ENCODE results near the gene SERPINA10. TPM values are rescaled to one million over a fixed set of nuclear protein-coding genes. Genes with fewer than 3 reads are reported as not detected.

The SERPINA10 gene
- total and polyA plus RNA-seq, 2 of the 13 experiments (the other 11 are each of a cell fraction or from before 2014, with no cell fraction given): 20.1 to 20.2 TPM

DNA sequence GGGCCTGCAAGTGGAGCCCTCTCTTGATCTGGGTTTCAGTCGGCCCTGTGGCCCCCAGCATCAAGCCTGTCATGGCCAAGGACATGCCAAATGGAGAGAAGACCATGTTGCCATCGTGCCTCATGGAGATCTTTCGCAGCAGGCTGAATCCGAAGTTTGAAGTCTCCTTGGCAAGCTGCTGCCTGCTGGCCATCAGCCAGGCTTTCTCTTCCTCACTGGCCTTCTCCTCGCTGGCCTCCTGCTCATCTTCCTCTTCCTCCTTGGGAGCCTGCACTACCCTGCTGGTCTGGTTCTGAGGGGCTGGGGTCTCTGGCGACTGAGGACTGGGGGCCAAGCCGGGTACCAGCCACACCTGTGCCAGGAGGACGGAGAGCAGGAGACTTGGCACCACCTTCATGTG is 2.9 kb downstream of the SERPINA10 start:
- no peak for FAIRE-seq
- in situ Hi-C loops (cut with HindIII; ENCODE audit: extremely low pct_ligation_motif_present, low pct_unique_long_range_greater_than_20kb) (no loop called here), intact Hi-C loops (cut with micrococcal nuclease; ENCODE audit: unreplicated experiment) (loop anchor here (5.0 kb wide), 1 partner anchor 153 kb away; no protein-coding TSS in a partner anchor)
- no peak for DNase-seq (ENCODE audit: low spot score)
- ATAC-seq: no peak
- no peak overlapping the region for H3K9ac ChIP-seq (ENCODE audit: insufficient read depth, low read depth, low read length)
- H3K27me3 ChIP-seq (ENCODE audit: control insufficient read depth in 1 of 2, insufficient read depth in 2 of 2, low read length in 2 of 2): no peaks in the 10 kb centered on the region; a peak in 1 of 5 replicates
- H3K79me2 ChIP-seq (ENCODE audit: insufficient read depth, low read length): peaks cover 27% of the 10 kb centered on the region
- H3K4me2 ChIP-seq (ENCODE audit: low read depth, low read length): peak overlapping the region; percentile 16
- ChIA-PET POLR2A (interaction anchor here (4.9 kb wide), 1 partner anchor 13 kb away, joined by 122 read pairs; no protein-coding TSS in a partner anchor), CTCF (ENCODE audit: low intra/inter-chr PET ratio, low total read pairs) (no interaction called here)
- BruUV-seq (replicated peaks): no TSS peak
- no peaks in the 10 kb centered on the region for H3K9me3 ChIP-seq (ENCODE audit: low read length)
- H3K4me1 ChIP-seq (ENCODE audit: insufficient read depth, low read length): peaks cover 81% of the 10 kb centered on the region
- 93% methylated on average over 6 of the region's 8 CpGs for WGBS (ENCODE audit: low lambda C conversion rate)
- no peaks in the 10 kb centered on the region for H4K20me1 ChIP-seq (ENCODE audit: insufficient read depth, low read length)
- H3K36me3 ChIP-seq (replicated peaks in 1 of 2; ENCODE audit: control insufficient read depth in 1 of 2, insufficient read depth in 2 of 2, low read length in 2 of 2): peaks cover 6 to 7% of the 10 kb centered on the region in 2 experiments; a peak in 4 of 5 replicates
- TF ChIP-seq, protein P1, sequence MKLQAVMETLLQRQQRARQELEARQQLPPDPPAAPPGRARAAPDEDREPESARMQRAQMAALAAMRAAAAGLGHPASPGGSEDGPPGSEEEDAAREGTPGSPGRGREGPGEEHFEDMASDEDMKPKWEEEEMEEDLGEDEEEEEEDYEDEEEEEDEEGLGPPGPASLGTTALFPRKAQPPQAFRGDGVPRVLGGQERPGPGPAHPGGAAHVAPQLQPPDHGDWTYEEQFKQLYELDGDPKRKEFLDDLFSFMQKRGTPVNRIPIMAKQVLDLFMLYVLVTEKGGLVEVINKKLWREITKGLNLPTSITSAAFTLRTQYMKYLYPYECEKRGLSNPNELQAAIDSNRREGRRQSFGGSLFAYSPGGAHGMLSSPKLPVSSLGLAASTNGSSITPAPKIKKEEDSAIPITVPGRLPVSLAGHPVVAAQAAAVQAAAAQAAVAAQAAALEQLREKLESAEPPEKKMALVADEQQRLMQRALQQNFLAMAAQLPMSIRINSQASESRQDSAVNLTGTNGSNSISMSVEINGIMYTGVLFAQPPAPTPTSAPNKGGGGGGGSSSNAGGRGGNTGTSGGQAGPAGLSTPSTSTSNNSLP (IDR thresholded peaks at IDR 0.05; ENCODE audit: low read depth, low read length): no peak
- TF ChIP-seq, protein P2, sequence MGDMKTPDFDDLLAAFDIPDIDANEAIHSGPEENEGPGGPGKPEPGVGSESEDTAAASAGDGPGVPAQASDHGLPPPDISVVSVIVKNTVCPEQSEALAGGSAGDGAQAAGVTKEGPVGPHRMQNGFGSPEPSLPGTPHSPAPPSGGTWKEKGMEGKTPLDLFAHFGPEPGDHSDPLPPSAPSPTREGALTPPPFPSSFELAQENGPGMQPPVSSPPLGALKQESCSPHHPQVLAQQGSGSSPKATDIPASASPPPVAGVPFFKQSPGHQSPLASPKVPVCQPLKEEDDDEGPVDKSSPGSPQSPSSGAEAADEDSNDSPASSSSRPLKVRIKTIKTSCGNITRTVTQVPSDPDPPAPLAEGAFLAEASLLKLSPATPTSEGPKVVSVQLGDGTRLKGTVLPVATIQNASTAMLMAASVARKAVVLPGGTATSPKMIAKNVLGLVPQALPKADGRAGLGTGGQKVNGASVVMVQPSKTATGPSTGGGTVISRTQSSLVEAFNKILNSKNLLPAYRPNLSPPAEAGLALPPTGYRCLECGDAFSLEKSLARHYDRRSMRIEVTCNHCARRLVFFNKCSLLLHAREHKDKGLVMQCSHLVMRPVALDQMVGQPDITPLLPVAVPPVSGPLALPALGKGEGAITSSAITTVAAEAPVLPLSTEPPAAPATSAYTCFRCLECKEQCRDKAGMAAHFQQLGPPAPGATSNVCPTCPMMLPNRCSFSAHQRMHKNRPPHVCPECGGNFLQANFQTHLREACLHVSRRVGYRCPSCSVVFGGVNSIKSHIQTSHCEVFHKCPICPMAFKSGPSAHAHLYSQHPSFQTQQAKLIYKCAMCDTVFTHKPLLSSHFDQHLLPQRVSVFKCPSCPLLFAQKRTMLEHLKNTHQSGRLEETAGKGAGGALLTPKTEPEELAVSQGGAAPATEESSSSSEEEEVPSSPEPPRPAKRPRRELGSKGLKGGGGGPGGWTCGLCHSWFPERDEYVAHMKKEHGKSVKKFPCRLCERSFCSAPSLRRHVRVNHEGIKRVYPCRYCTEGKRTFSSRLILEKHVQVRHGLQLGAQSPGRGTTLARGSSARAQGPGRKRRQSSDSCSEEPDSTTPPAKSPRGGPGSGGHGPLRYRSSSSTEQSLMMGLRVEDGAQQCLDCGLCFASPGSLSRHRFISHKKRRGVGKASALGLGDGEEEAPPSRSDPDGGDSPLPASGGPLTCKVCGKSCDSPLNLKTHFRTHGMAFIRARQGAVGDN (CRISPR knock-in tag; IDR thresholded peaks at IDR 0.05): peak; percentile 33; the same call in 1 of the 2 replicates
- TF ChIP-seq, protein P3, sequence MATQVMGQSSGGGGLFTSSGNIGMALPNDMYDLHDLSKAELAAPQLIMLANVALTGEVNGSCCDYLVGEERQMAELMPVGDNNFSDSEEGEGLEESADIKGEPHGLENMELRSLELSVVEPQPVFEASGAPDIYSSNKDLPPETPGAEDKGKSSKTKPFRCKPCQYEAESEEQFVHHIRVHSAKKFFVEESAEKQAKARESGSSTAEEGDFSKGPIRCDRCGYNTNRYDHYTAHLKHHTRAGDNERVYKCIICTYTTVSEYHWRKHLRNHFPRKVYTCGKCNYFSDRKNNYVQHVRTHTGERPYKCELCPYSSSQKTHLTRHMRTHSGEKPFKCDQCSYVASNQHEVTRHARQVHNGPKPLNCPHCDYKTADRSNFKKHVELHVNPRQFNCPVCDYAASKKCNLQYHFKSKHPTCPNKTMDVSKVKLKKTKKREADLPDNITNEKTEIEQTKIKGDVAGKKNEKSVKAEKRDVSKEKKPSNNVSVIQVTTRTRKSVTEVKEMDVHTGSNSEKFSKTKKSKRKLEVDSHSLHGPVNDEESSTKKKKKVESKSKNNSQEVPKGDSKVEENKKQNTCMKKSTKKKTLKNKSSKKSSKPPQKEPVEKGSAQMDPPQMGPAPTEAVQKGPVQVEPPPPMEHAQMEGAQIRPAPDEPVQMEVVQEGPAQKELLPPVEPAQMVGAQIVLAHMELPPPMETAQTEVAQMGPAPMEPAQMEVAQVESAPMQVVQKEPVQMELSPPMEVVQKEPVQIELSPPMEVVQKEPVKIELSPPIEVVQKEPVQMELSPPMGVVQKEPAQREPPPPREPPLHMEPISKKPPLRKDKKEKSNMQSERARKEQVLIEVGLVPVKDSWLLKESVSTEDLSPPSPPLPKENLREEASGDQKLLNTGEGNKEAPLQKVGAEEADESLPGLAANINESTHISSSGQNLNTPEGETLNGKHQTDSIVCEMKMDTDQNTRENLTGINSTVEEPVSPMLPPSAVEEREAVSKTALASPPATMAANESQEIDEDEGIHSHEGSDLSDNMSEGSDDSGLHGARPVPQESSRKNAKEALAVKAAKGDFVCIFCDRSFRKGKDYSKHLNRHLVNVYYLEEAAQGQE (IDR thresholded peaks at IDR 0.05; ENCODE audit: borderline replicate concordance in 1 of 2, low read depth in 1 of 2, low read length in 2 of 2): no peak
- TF ChIP-seq AGO2 (optimal IDR thresholded peaks at IDR 0.05; ENCODE audit: low read depth, low read length): peak; percentile 44
- peak overlapping the region; percentile 97 for H3K27ac ChIP-seq (ENCODE audit: extremely low read length, insufficient read depth, low read length)
- H3K4me3 ChIP-seq (replicated peaks in 1 of 3; ENCODE audit: insufficient read depth in 1 of 3, low read depth in 2 of 3, low read length in 3 of 3): no peak overlapping the region
- no peak overlapping the region for H2AFZ ChIP-seq (ENCODE audit: low read length)

All from HepG2 (cell line).